HG03439 (cell line): ENCODE results near the gene KLHL17.

Experiments
- ATAC-seq: cut with Tn5 transposase; IDR thresholded peaks from one replicate; pipeline ENCODE4 v1.9.1; 2021; ENCODE audit warnings: mild to moderate bottlenecking, moderate library complexity; ENCODE audit not compliant: unreplicated experiment

The KLHL17 gene

GRCh38 chr1:1013922-1014648 lies 53.7 kb downstream of the KLHL17 start:
- peak; percentile 24 for ATAC-seq

GRCh38 chr1:1014799-1015681 lies 54.7 kb downstream of the KLHL17 start:
- no peak for ATAC-seq
